Gastrocnemius medialis (tissue), 4 donors: ENCODE results near the gene MBD5. TPM values are rescaled to one million over a fixed set of nuclear protein-coding genes. Genes with fewer than 3 reads are reported as not detected.

Experiments used
- ATAC-seq, 2 donors: fragments of 150-250 bp; one replicate each; pipeline ENCODE4 v1.9.1; 2016
- DNase-seq, 2 donors: peaks; one replicate each; pipeline ENCODE4 v3.0.0-alpha.2; 2019
- H3K27ac ChIP-seq, 4 donors: fragments of 200-600 bp; sonication (generic); 1 replicate in 1 of 4; 2 replicates in 3 of 4; pipeline ENCODE4 v1.5.1; 2016 to 2018; ENCODE audit warnings: mild to moderate bottlenecking in 2 of 4, moderate library complexity in 1 of 4
- H3K27me3 ChIP-seq, 3 donors: fragments of 200-600 bp; sonication (generic) in 2 of 3; 1 replicate in 1 of 3; 2 replicates in 2 of 3; pipeline versions ENCODE4 v1.5.1 to v1.6.0; 2016 to 2019; ENCODE audit warnings: mild to moderate bottlenecking in 1 of 3, moderate library complexity in 1 of 3
- H3K36me3 ChIP-seq, 2 donors: fragments of 200-600 bp; sonication (generic) in 1 of 2; one replicate each; pipeline ENCODE4 v1.5.1; 2017 to 2018
- H3K4me1 ChIP-seq, 2 donors: fragments of 200-600 bp; sonication (generic) in 1 of 2; one replicate each; pipeline ENCODE4 v1.5.1; 2016 to 2017; ENCODE audit warnings: mild to moderate bottlenecking in 2 of 2
- H3K4me3 ChIP-seq, 4 donors: fragments of 200-600 bp; sonication (generic) in 3 of 4; 1 replicate in 1 of 4; 2 replicates in 3 of 4; pipeline ENCODE4 v1.5.1; 2016 to 2019; ENCODE audit warnings: mild to moderate bottlenecking in 2 of 4
- H3K9me3 ChIP-seq, 3 donors: fragments of 200-600 bp; sonication (generic) in 2 of 3; 1 replicate in 1 of 3; 2 replicates in 2 of 3; pipeline ENCODE4 v1.5.1; 2016 to 2019
- POLR2A ChIP-seq, 2 donors: fragments of 450-650 bp; IDR thresholded peaks; one replicate each; pipeline ENCODE4 v1.6.1; 2017; ENCODE audit warnings: antibody characterized with exemption in 2 of 2, mild to moderate bottlenecking in 2 of 2, moderate library complexity in 2 of 2
- in situ Hi-C, 4 donors: fragments of 200-750 bp; cut with MboI; loops; one replicate each; pipeline versions ENCODE4 v1.15.0 to v1.8.0; 2017; ENCODE audit warnings: low sequenced_read_pairs in 4 of 4
- intact Hi-C: fragments of 100-400 bp; cut with DNase I; formaldehyde crosslinking; loops from one replicate; pipeline ENCODE4 v1.15.1; 2023; ENCODE audit warnings: low total_unique reads
- total RNA-seq, 4 donors: library from RNA; depleted of rRNA; stranded (reverse); fragments of >200 nt; gene quantifications; one replicate each; pipeline versions ENCODE4 v1.1.0 to v1.2.3, GENCODE V29; 2016
- TF ChIP-seq, protein P1 (sequence below), 5 experiments: fragments of 450-650 bp in 3 of 5; fragments of 200-600 bp in 2 of 5; sonication (generic) in 2 of 5; IDR thresholded peaks in 4 of 5; conservative IDR thresholded peaks in 1 of 5; 1 replicate in 4 of 5; 2 replicates in 1 of 5; pipeline ENCODE4 v1.5.1; 2016 to 2019; ENCODE audit warnings: antibody characterized with exemption in 5 of 5, mild to moderate bottlenecking in 3 of 5, moderate library complexity in 3 of 5

MBD5 gene
- total RNA-seq, 4 donors from 2014 or later, result 15.2 to 27.2 (median 15.5) TPM

DNA sequence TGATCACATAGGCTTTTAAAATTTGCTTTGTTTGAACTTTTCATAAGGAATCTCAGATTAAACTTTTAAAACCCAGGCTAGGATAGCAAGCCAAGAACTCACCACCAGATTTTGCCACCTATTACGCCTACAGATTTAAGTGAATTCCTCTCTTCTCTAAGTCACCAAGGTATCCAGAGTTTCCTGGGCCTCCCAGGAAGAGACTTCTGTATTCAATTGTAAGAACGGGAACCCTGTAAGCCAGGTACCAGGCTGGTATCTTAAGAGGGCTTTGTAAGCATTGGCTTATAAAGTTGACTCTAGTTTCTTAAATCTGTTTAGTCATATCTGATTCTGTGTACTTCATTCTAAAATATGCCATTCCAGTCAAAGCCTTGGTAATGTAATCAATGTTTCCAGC is 285.1 kb downstream of the MBD5 start:
- intact Hi-C loops, result no loop called here
- no peaks in the 10 kb centered on the region for H3K27me3 ChIP-seq
- H3K27ac ChIP-seq, result no peak overlapping the region
- ATAC-seq, result no peak
- TF ChIP-seq, protein P1, sequence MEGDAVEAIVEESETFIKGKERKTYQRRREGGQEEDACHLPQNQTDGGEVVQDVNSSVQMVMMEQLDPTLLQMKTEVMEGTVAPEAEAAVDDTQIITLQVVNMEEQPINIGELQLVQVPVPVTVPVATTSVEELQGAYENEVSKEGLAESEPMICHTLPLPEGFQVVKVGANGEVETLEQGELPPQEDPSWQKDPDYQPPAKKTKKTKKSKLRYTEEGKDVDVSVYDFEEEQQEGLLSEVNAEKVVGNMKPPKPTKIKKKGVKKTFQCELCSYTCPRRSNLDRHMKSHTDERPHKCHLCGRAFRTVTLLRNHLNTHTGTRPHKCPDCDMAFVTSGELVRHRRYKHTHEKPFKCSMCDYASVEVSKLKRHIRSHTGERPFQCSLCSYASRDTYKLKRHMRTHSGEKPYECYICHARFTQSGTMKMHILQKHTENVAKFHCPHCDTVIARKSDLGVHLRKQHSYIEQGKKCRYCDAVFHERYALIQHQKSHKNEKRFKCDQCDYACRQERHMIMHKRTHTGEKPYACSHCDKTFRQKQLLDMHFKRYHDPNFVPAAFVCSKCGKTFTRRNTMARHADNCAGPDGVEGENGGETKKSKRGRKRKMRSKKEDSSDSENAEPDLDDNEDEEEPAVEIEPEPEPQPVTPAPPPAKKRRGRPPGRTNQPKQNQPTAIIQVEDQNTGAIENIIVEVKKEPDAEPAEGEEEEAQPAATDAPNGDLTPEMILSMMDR (IDR thresholded peaks at IDR 0.05 in 4 of 5, conservative IDR thresholded peaks at IDR 0.05 in 1 of 5), result no peak
- no peak for TF ChIP-seq POLR2A (IDR thresholded peaks at IDR 0.05)
- H3K4me3 ChIP-seq, result no peak overlapping the region
- H3K4me1 ChIP-seq, result peaks cover 0 to 3% of the 10 kb centered on the region in 2 donors
- no peaks in the 10 kb centered on the region for H3K36me3 ChIP-seq
- no peaks in the 10 kb centered on the region for H3K9me3 ChIP-seq
- in situ Hi-C loops, result no loop called here
- DNase-seq, result no peak

DNA sequence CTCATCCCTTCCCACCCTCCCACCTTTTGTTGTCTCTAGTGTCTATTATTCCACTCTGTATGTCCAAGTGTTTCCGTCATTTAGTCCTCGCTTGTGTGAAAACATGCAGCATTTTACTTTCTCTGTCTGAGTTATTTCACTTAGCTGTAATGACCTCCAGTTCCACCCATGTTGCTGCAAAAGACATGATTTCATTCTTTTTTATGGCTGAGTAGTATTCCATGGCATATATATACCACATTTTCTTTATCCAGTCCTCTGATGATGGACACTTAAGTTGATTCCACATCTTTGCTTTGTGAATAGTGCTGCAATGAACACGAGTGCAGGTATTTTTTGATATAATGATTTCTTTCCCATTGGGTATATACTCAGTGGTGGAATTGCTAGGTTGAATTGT is 296.7 kb downstream of the MBD5 start:
- Histone ChIP-seq H3K27ac (no peak overlapping the region), H3K9me3 (no peaks in the 10 kb centered on the region), H3K4me1 (peaks cover 0 to 10% of the 10 kb centered on the region in 2 donors), H3K27me3 (no peaks in the 10 kb centered on the region), H3K4me3 (no peak overlapping the region), H3K36me3 (no peaks in the 10 kb centered on the region)
- DNase-seq (no peak), ATAC-seq (no peak)
- intact Hi-C loops, result no loop called here
- TF ChIP-seq POLR2A (IDR thresholded peaks at IDR 0.05), result no peak
- TF ChIP-seq, protein P1 (IDR thresholded peaks at IDR 0.05 in 4 of 5, conservative IDR thresholded peaks at IDR 0.05 in 1 of 5), result no peak
- in situ Hi-C loops, result no loop called here

DNA sequence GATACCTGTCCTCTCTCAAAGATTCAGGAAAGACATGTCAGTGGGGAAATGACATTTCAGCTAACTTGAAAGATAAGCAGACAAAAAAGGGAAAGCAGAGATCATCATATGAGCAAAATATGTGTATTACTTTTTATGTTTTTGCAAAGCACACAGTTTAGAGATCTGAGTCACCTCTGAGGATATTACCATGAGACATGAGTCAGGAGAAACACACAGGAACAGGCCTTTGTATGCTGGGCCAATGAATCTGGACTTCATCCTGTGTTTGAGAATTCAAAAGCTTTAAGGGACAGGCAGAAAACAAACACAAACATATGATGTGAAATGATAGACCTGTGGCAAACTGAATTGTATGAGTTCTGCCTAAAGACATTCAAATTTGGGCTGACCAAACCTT is 317.6 kb downstream of the MBD5 start:
- no peak for TF ChIP-seq POLR2A (IDR thresholded peaks at IDR 0.05)
- TF ChIP-seq, protein P1 (IDR thresholded peaks at IDR 0.05 in 4 of 5, conservative IDR thresholded peaks at IDR 0.05 in 1 of 5), result no peak
- Histone ChIP-seq H3K4me3 (no peak overlapping the region), H3K27ac (no peak overlapping the region), H3K4me1 (no peaks in the 10 kb centered on the region), H3K27me3 (no peaks in the 10 kb centered on the region), H3K9me3 (peaks cover 0 to 8% (median 0%) of the 10 kb centered on the region in 3 donors), H3K36me3 (peaks cover 0 to 15% of the 10 kb centered on the region in 2 donors)
- DNase-seq, result no peak
- in situ Hi-C loops (no loop called here), intact Hi-C loops (no loop called here)
- ATAC-seq, result no peak

DNA sequence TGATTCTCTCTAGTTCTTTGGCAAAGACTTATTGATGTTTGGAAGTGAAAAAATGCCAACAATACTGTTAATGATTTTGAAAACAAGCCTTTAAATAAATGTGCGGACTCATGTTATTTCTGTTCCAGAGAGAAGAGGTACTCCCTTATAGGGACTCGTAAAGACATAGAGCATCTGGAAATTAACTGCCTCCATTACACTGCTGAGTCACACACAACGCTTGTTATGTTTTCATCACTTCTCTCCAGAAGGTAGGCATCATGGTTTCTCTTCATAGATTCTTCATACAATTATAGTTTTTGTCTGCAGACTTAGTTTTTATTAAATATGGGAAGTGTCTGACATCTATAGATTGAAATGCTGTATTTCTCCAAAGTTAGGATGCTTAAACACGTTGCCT is 321.2 kb downstream of the MBD5 start:
- H3K27me3 ChIP-seq, result no peaks in the 10 kb centered on the region
- TF ChIP-seq, protein P1 (IDR thresholded peaks at IDR 0.05 in 4 of 5, conservative IDR thresholded peaks at IDR 0.05 in 1 of 5), result no peak
- no peak for TF ChIP-seq POLR2A (IDR thresholded peaks at IDR 0.05)
- peaks cover 0 to 15% of the 10 kb centered on the region in 2 donors for H3K36me3 ChIP-seq
- DNase-seq (no peak), ATAC-seq (no peak)
- H3K4me3 ChIP-seq, result no peak overlapping the region
- intact Hi-C loops, result no loop called here
- in situ Hi-C loops, result no loop called here
- no peaks in the 10 kb centered on the region for H3K4me1 ChIP-seq
- H3K27ac ChIP-seq, result no peak overlapping the region
- H3K9me3 ChIP-seq, result peaks cover 0 to 8% (median 0%) of the 10 kb centered on the region in 3 donors

DNA sequence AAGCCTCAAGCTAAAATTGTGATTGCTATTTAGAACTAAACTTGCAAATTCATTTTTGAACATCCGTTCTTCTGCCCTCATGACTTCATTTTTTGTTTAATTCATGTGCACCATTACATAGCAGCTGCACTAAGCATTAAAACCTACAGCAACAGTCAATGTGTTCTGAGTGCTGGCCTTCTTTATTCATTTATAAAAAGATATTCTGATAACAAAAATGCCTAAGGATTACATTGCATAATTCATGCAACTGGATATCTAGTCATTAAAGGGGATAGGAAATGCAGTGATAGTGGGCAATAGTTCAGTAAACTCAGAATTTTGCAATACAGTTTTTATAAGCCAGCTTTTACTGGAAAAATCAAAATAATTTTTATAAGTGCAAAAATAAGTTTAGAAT is 329.3 kb downstream of the MBD5 start:
- H3K27ac ChIP-seq, result no peak overlapping the region
- ATAC-seq, result no peak
- TF ChIP-seq, protein P1 (IDR thresholded peaks at IDR 0.05 in 4 of 5, conservative IDR thresholded peaks at IDR 0.05 in 1 of 5), result no peak
- TF ChIP-seq POLR2A (IDR thresholded peaks at IDR 0.05), result no peak
- in situ Hi-C loops (no loop called here), intact Hi-C loops (no loop called here)
- no peaks in the 10 kb centered on the region for H3K9me3 ChIP-seq
- DNase-seq, result no peak
- H3K36me3 ChIP-seq, result no peaks in the 10 kb centered on the region
- no peaks in the 10 kb centered on the region for H3K4me1 ChIP-seq
- H3K4me3 ChIP-seq, result no peak overlapping the region
- H3K27me3 ChIP-seq, result no peaks in the 10 kb centered on the region
